GM18520 (cell line): ENCODE measurements around the gene PPL.
"Not testable (repeated sequence)": the region's sequence is repeated elsewhere in the genome, so short reads cannot be mapped to it uniquely, and the experiment has no call there.

Experiments
- ATAC-seq: cut with Tn5 transposase; IDR thresholded peaks from one replicate; pipeline ENCODE4 v1.9.1; 2021; ENCODE audit not compliant: unreplicated experiment

The PPL gene

GRCh38 chr16:4935241-4935855 is 1.6 kb downstream of the PPL start:
- no peak for ATAC-seq

- ATAC-seq: no peak
Observed at GRCh38 chr16:4934591-4934990, 2.4 kb downstream of the PPL start.

DNA sequence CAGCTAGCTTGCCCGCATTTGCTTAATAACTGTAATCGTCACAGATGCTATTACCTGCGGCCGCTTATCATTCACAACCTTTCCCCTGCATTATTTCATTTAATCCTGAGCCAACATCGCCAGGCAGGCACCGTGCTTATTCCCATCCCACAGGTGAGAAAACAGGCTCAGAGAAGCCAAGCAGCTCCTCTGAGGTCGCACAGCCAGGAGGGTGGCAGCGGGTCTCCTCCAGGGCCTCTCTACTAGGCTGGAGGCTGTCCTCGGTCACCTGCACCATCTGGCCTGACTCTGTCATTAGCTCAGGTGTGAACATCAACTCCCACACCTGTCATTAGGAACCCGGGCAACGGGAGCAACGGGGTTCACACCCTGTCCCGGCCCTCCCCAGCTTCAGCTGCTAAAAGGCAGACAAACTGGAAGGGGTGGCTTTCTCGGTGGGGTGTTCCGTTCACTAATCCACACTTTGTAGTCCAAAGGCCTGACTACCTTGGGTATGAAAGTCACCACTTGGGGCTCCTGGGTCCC is 3.0 kb downstream of the PPL start:
- ATAC-seq: no peak

- no peak for ATAC-seq
Observed at GRCh38 chr16:4933433-4933832, 3.5 kb downstream of the PPL start.

GRCh38 chr16:4931381-4931780 is 5.6 kb downstream of the PPL start:
- ATAC-seq: no peak

DNA sequence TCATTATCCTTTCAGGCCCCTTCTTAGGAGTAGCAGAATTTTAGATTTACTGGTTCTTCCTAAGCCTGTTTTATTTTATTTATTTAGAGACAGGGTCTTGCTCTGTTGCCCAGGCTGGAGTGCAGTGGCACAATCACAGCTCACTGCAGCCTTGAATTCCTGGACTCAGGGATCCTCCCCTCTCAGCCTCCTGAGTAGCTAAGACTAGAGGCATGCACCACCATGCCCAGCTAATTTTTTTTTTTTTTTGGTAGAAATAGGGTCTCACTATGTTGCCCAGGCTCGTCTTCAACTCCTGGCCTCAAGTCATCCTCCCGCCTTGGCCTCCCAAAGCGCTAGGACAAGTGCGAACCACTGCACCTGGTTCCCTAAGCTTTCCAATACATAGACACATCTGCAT is 7.3 kb downstream of the PPL start:
- ATAC-seq: not testable (repeated sequence)

DNA sequence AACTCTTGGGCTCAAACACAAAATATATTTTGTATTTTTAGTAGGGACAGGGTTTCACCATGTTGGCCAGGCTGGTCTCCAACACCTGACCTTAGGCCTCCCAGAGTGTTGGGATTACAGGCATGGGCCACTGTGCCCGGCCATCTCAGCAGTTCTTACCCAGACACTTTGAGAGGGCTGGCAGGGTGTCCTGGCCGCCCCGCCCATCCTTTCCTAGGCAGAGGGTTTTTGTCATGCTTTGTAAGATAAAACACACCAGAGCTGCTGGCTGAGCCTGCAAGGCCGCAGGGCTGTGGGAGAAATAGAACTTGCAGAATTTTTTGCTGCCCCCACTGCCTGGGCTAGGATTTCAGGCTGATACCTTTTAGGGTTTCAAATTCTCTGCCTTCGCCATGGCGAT is 8.7 kb downstream of the PPL start:
- ATAC-seq: no peak

GRCh38 chr16:4927661-4928060 is 9.3 kb downstream of the PPL start:
- ATAC-seq: no peak

DNA sequence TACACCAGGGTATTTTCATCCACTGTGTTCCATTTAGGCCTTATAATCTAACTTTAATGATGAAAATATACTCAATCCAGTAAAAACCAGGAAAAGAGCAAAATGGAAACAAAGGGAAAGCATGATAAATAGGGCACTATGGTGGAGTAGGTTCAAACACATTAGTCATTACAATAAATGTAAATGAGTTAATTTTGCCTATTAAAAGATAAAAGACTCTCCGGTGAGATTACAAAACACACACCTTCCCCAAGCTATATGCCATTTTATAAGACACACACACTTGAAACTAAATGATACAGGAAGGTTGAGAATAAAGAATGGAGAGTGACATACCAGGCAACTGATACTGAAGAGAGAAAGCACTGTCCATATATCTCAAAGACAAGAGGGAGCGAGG is 10.0 kb downstream of the PPL start:
- ATAC-seq: no peak

DNA sequence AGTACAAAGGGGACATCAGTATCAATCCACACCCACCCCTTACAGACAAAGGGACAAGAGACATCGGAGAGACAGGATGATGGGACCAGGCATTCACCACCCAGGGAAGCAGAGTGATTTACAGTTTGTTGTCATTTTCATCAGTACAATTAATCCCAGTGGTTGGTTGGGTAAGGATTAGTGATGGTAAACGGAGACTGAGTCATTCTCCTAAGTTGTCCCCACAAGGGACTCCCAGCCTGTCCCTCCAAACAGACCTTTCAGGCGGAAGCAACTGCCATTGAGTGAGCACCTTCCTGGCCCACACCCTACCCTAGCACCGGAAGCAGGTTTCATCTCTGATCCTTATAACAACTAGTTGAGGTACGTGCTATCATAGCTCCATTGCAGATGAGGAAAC is 11.2 kb downstream of the PPL start:
- ATAC-seq: no peak

DNA sequence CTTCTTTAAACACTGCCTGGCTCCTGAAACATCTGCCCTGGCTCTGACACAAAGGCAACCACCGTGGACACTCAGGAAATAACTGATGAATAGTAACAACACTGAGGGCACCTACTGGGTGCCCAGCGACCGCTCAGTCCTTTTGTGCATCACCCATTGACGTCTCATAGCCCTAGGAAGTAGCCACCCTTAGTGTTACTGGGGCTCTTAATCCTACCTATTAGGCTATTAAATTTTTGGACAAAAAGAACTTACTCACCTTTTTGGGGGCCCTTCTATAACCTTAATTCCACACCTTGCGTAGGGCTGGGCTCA is 11.7 kb downstream of the PPL start:
- ATAC-seq: no peak

DNA sequence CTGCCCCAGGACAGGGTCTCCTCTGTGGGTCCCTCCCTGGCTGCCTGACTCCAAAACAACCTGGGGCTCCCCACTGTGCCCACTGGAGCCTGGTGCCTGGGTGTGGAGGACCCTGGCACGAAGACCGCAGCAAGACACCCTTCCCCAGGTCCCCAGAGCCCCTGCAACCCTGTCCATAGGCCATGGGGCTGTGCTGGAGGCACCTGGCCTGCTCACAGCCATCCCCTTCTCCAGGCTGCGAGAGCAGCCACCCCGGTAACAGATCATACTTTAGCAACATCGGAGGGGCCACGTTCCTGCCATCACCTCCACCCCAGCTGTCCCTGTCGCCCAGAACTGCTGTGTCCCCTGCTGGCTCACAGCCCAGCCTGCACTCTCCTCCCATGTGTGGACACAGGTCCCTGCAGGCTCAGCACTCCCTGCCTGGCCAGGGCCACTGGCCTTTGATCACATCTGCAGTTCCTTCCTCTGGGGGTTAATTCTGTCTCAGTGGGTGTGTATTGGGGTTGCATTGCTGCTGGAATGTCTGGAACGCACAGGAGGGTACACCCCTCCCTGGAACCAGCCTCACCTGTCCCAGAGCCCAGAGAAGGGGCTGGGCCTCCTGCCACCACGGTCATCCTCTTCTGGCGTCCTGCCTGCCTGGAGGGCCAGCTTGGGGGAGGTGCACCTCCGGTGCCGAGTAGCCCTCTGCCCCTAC is 12.2 kb downstream of the PPL start:
- ATAC-seq: no peak

GRCh38 chr16:4923853-4924252 is 13.1 kb downstream of the PPL start:
- no peak for ATAC-seq

DNA sequence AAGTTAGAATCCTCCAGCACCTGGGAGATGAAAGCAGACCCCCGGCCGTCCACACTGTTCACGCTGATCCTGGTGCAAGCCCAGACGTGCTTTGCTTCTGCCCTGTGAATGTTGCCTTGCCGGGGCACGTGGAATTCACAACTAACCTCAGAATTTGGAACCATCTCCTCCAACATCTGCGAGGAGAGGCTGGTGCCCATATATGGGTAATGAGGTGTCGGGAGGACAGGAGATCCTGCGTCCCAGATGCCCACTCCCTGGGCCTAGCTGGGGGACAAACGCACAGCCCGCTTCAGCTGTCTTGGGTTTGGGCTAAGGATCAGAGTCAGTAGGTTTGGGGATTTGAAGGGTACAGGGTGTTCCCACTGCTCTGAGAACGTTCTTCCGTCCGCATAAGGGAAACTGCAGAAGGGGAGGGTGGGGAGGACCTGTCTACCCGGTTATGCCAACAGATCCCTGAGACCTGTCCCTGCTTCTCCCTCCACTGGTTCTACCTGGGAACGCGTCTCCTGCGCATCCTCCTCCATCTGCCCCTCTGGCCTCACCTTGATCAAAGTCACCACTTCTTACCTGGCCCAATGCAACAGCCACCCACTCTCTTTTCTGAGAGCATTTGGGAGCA is 14.1 kb downstream of the PPL start:
- ATAC-seq: no peak

- ATAC-seq: no peak
Observed at GRCh38 chr16:4920826-4921225, 16.1 kb downstream of the PPL start.

GRCh38 chr16:4918781-4919251 is 18.1 kb downstream of the PPL start:
- ATAC-seq: no peak

GRCh38 chr16:4917117-4917516 is 19.8 kb downstream of the PPL start:
- no peak for ATAC-seq

DNA sequence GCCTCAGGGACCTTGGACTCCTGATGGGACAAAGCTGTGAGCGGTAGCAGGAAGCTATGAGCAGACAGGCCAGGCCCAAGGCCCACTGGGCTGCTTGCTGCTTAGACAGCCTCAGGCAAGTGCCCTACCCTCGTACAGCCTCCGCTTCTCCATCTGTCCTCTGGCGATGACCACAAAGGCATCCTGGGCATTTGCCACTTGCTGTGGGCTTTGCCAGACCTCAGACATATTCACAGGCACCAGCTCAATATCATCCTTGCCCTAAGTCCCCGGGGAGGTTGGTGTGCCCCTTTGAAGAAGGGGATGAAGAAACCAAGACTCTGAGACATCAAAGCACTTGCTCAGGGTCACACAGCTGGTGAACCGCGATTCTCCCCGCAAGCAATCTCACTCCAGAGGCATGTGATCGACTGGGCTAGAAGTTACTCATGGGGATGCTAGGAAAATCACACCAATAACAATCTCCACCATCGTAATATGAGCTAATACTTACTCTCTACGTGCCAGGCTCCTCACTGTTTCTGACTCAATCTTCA is 21.7 kb downstream of the PPL start:
- no peak for ATAC-seq

- ATAC-seq: no peak
Observed at GRCh38 chr16:4914528-4915225, 22.3 kb downstream of the PPL start.

DNA sequence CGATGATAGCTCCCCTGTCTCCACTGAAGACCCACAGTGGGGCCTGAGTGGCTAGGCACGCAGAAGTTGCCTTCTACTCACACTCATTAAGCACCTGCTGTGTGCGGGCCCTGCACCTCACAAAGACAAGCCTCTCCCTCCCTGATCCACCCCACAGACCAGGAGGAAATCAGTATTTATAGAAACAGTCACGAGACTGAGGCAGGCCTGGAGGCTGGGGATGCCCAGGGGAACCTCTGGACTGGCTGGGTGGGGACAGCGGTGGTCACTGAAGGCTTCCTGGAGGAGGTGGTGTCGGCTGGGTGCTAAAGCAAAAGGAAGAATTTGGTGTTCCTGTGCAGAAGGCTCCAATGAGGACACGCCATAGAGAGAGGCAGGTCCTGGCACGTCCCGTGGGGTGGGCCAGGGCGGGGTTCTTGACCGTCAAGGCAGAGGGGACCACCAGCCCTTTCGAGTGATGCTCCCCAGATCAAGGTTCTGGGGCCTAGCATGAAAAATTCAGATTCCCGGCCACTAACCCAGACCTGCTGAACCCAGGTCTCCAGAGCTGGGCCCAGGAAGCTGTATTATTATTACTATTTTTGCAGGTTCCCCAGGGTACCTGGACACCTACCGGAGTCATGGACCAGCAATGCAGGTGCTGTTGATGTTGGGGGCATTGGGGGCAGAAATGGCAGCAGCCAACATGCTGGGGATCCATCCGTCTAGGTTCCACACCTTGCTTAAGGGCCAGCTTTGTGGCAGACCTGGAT is 23.0 kb downstream of the PPL start:
- no peak for ATAC-seq
